GM12878 (cell line): ENCODE results near the gene SMAGP. TPM values are rescaled to one million over a fixed set of nuclear protein-coding genes. Genes with fewer than 3 reads are reported as not detected.
A peak's percentile ranks its signal among the peaks of the same experiment; 100 is the strongest.

ENCODE experiments used
- ATAC-seq: fragments of 200-7000 bp; cut with Tn5 transposase; 3 replicates; pipeline ENCODE4 v1.9.1; 2020; ENCODE audit warnings: mild to moderate bottlenecking, moderate library complexity
- BruUV-seq: library from RNA; stranded (reverse); fragments of 400-500 nt; replicated peaks from 2 replicates; lab custom pipeline; 2021; lab: Mats Ljungman, UMichigan
- CTCF ChIA-PET: fragments of 300-600 bp; sonication (Branson Sonifier 250); formaldehyde crosslinking; extraction: SDS; loops from one replicate; lab custom pipeline; 2021; ENCODE audit warnings: inconsistent platforms; lab: Yijun Ruan, JAX
- POLR2A ChIA-PET: fragments of 350-600 bp; formaldehyde crosslinking; extraction: SDS; loops from one replicate; lab custom pipeline; 2021; ENCODE audit warnings: inconsistent platforms; lab: Charles Lee
- RAD21 ChIA-PET: fragments of 300-600 bp; sonication (Branson Sonifier 250); formaldehyde crosslinking; loops from one replicate; lab custom pipeline; 2023; ENCODE audit warnings: antibody characterized with exemption; ENCODE audit not compliant: unreplicated experiment; lab: Charles Lee
- SMC1A ChIA-PET: fragments of 300-600 bp; sonication (Branson Sonifier 250); formaldehyde crosslinking; loops from one replicate; lab custom pipeline; 2023; ENCODE audit not compliant: unreplicated experiment, uncharacterized antibody; lab: Charles Lee
- DNase-seq: peaks from one replicate; pipeline ENCODE4 v3.0.0-alpha.2; 2011; ENCODE audit warnings: low read depth, low spot score
- FAIRE-seq: peaks from 3 replicates; lab custom pipeline; 2011; peaks lifted over from hg19 to GRCh38; lab: Jason Lieb, UNC
- H2AFZ ChIP-seq: 2 replicates; pipeline ENCODE4 v1.6.0; 2011; ENCODE audit warnings: low read depth, low read length, control low read depth; ENCODE audit not compliant: control insufficient read depth
- H3K27ac ChIP-seq: 2 replicates; pipeline ENCODE4 v1.5.1; 2011; ENCODE audit warnings: control low read depth; ENCODE audit not compliant: control insufficient read depth, insufficient read depth
- H3K27me3 ChIP-seq, 2 experiments: replicated peaks in 1 of 2; 2 replicates each; pipeline versions ENCODE4 v1.6.0 to v1.6.1; 2011; ENCODE audit warnings: low read length in 1 of 2; ENCODE audit not compliant: control insufficient read depth in 2 of 2, insufficient read depth in 2 of 2
- H3K36me3 ChIP-seq, 2 experiments: 2 replicates each; pipeline ENCODE4 v1.5.1; 2011; ENCODE audit warnings: low read length in 1 of 2; ENCODE audit not compliant: control insufficient read depth in 2 of 2, insufficient read depth in 2 of 2
- H3K4me1 ChIP-seq: 2 replicates; pipeline ENCODE4 v1.6.1; 2011; ENCODE audit warnings: mild to moderate bottlenecking, low read length, moderate library complexity, mixed read lengths; ENCODE audit not compliant: control insufficient read depth, insufficient read depth
- H3K4me2 ChIP-seq: 2 replicates; pipeline ENCODE4 v1.6.0; 2011; ENCODE audit warnings: control low read depth; ENCODE audit not compliant: control insufficient read depth, insufficient read depth
- H3K4me3 ChIP-seq: fragments of 200-600 bp; sonication (generic); 2 replicates; pipeline ENCODE4 v1.5.1; 2016
- H3K79me2 ChIP-seq: 2 replicates; pipeline ENCODE4 v1.6.0; 2011; ENCODE audit warnings: low read length; ENCODE audit not compliant: control insufficient read depth, insufficient read depth
- H3K9ac ChIP-seq: 2 replicates; pipeline ENCODE4 v1.8.0; 2011; ENCODE audit warnings: low read length, control low read depth, mixed read lengths; ENCODE audit not compliant: control insufficient read depth, insufficient read depth
- H3K9me3 ChIP-seq: replicated peaks from 3 replicates; pipeline ENCODE4 v1.5.1; 2011; ENCODE audit warnings: mild to moderate bottlenecking, low read length; ENCODE audit not compliant: control insufficient read depth, insufficient read depth
- H4K20me1 ChIP-seq: 2 replicates; pipeline ENCODE4 v1.6.0; 2011; ENCODE audit not compliant: control insufficient read depth, insufficient read depth
- CHD2 ChIP-seq: IDR thresholded peaks from 2 replicates; pipeline ENCODE4 v1.6.1; 2011; ENCODE audit warnings: low read depth, low read length, improper control_type of control experiment, borderline replicate concordance
- EP300 ChIP-seq, 2 experiments: fragments of 150-350 bp in 1 of 2; IDR thresholded peaks; 2 replicates each; pipeline ENCODE4 v1.6.1; 2011 to 2012; ENCODE audit warnings: low read depth in 2 of 2, low read length in 2 of 2, borderline replicate concordance in 1 of 2, improper control_type of control experiment in 1 of 2, inconsistent platforms in 1 of 2; ENCODE audit not compliant: control insufficient read depth in 1 of 2
- GATAD2B ChIP-seq: fragments of 450-650 bp; conservative IDR thresholded peaks from 2 replicates; pipeline ENCODE4 v1.6.1; 2017; ENCODE audit warnings: low read depth, mild to moderate bottlenecking, moderate library complexity
- HCFC1 ChIP-seq: fragments of 150-350 bp; IDR thresholded peaks from 2 replicates; pipeline ENCODE4 v1.6.1; 2014; ENCODE audit warnings: low read length
- IKZF1 ChIP-seq: fragments of 450-650 bp; conservative IDR thresholded peaks from 2 replicates; pipeline ENCODE4 v1.6.1; 2017; ENCODE audit warnings: antibody characterized with exemption, mild to moderate bottlenecking
- NFXL1 ChIP-seq: fragments of 450-650 bp; IDR thresholded peaks from 2 replicates; pipeline ENCODE4 v1.6.1; 2017; ENCODE audit warnings: antibody characterized with exemption, mild to moderate bottlenecking, borderline replicate concordance
- PAX5 ChIP-seq: IDR thresholded peaks from 2 replicates; pipeline ENCODE4 v1.6.1; 2011; ENCODE audit warnings: low read depth, low read length, borderline replicate concordance
- RAD21 ChIP-seq: IDR thresholded peaks from 2 replicates; pipeline ENCODE4 v1.6.1; 2011; ENCODE audit warnings: mild to moderate bottlenecking, low read depth, low read length, moderate library complexity; ENCODE audit not compliant: insufficient read depth
- RELA ChIP-seq: fragments of 450-650 bp; IDR thresholded peaks from 2 replicates; pipeline ENCODE4 v1.8.0; 2014; ENCODE audit warnings: borderline replicate concordance; ENCODE audit not compliant: partially characterized antibody
- SMC3 ChIP-seq: IDR thresholded peaks from 2 replicates; pipeline ENCODE4 v1.6.1; 2011; ENCODE audit warnings: low read length, improper control_type of control experiment, borderline replicate concordance
- WGBS: methylation state at CpG from one replicate; pipeline ENCODE4 v1.1.6; 2016; ENCODE audit warnings: low lambda C conversion rate; ENCODE audit not compliant: insufficient replicate concordance, insufficient coverage; ENCODE audit errors: missing lambda C conversion rate; 5-methylcytosine and 5-hydroxymethylcytosine counted together
- in situ Hi-C: fragments of 300-500 bp; cut with MboI; formaldehyde crosslinking; loops from 9 replicates; pipeline ENCODE4 v1.14.3; 2018; ENCODE audit warnings: mixed read lengths
- intact Hi-C: fragments of 100-400 bp; cut with micrococcal nuclease; formaldehyde crosslinking; loops from one replicate; pipeline ENCODE4 v1.14.2; 2022; ENCODE audit not compliant: unreplicated experiment
- polyA plus RNA-seq, 11 experiments: library from polyadenylated mRNA; depleted of rRNA in 4 of 11; unstranded in 6 of 11; stranded (reverse) in 5 of 11; fragments of >200 nt; fragmentation: Nextera tagmentation in 4 of 11; fragmentation: Illumina TruSeq in 1 of 11; extraction: Ambion mirVana in 4 of 11; extraction: Trizol in 1 of 11; gene quantifications; 1 replicate in 1 of 11; 2 replicates in 10 of 11; pipeline versions ENCODE4 v1.2.1 to v1.2.3, GENCODE V29; 2011 to 2016; ENCODE audit warnings: inconsistent platforms in 2 of 11, missing spikeins in 2 of 11, low read depth in 1 of 11
- total RNA-seq, 4 experiments: library from RNA; depleted of rRNA in 3 of 4; stranded (reverse); fragments of >200 nt in 3 of 4; fragmentation: Illumina TruSeq in 1 of 4; extraction: Trizol in 1 of 4; gene quantifications; 2 replicates each; pipeline versions ENCODE4 v1.2.1 to v1.2.3, GENCODE V29; 2013 to 2021
- TF ChIP-seq, protein P1 (sequence below): fragments of 450-650 bp; IDR thresholded peaks from 2 replicates; pipeline ENCODE4 v1.6.1; 2014; ENCODE audit warnings: mild to moderate bottlenecking
- TF ChIP-seq, protein P2 (sequence below), 3 experiments: IDR thresholded peaks in 2 of 3; conservative IDR thresholded peaks in 1 of 3; 2 replicates each; pipeline ENCODE4 v1.5.1; 2011; ENCODE audit warnings: low read depth in 3 of 3, low read length in 3 of 3, mild to moderate bottlenecking in 3 of 3, control low read depth in 2 of 3, moderate library complexity in 2 of 3, inconsistent platforms in 1 of 3, mixed read lengths in 1 of 3; ENCODE audit not compliant: control insufficient read depth in 2 of 3, insufficient read depth in 1 of 3; ENCODE audit errors: extremely low read depth in 1 of 3
- TF ChIP-seq, protein P3 (sequence below): fragments of 450-650 bp; IDR thresholded peaks from 2 replicates; pipeline ENCODE4 v1.6.1; 2017; ENCODE audit warnings: mild to moderate bottlenecking, moderate library complexity

SMAGP gene
- total and polyA plus RNA-seq, 10 of the 15 experiments (the other 5 are each of a cell fraction or from before 2014, with no cell fraction given) = 0.42 to 7.1 (median 3.9) TPM

- peaks cover 6% of the 10 kb centered on the region for H3K4me1 ChIP-seq
- no peak overlapping the region for H3K4me3 ChIP-seq
- no peaks in the 10 kb centered on the region for H3K79me2 ChIP-seq
- 15% methylated on average over 29 of the region's 59 CpGs for WGBS
- peak overlapping the region; percentile 100 for H3K4me2 ChIP-seq
- FAIRE-seq (no peak), ATAC-seq (peak; percentile 27), DNase-seq (no peak)
- in situ Hi-C loops = loop anchor here (5.0 kb wide), 1 partner anchor 73 kb away; no protein-coding TSS in a partner anchor
- intact Hi-C loops = loop anchor here (1.0 to 10.0 kb wide), 2 partner anchors 72 to 255 kb away; no protein-coding TSS in a partner anchor
- BruUV-seq = no TSS peak
- ChIA-PET SMC1A (interaction anchor here (0.9 to 6.9 kb wide), 5 partner anchors 49 to 71 kb away, joined by 4 to 67 read pairs (median 8); no protein-coding TSS in a partner anchor), CTCF (interaction anchor here (1.5 to 6.1 kb wide), 3 partner anchors 17 to 71 kb away, joined by 4 to 92 read pairs (median 9); partner anchors contain the start of gene DAZAP2), RAD21 (interaction anchor here (1.0 to 2.6 kb wide), 2 partner anchors 53 to 71 kb away, joined by 3 to 49 read pairs; no protein-coding TSS in a partner anchor), POLR2A (interaction anchor here (0.8 kb wide), 1 partner anchor 71 kb away, joined by 3 read pairs; no protein-coding TSS in a partner anchor)
- H3K9me3 ChIP-seq = no peaks in the 10 kb centered on the region
- H4K20me1 ChIP-seq = no peaks in the 10 kb centered on the region
- no peak overlapping the region for H3K9ac ChIP-seq
- peak overlapping the region; percentile 44 for H2AFZ ChIP-seq
- no peak overlapping the region for H3K27ac ChIP-seq
- peaks cover 1 to 6% of the 10 kb centered on the region in 2 experiments; a peak in 2 of 4 replicates for H3K27me3 ChIP-seq
- no peaks in the 10 kb centered on the region for H3K36me3 ChIP-seq
- TF ChIP-seq, protein P1, sequence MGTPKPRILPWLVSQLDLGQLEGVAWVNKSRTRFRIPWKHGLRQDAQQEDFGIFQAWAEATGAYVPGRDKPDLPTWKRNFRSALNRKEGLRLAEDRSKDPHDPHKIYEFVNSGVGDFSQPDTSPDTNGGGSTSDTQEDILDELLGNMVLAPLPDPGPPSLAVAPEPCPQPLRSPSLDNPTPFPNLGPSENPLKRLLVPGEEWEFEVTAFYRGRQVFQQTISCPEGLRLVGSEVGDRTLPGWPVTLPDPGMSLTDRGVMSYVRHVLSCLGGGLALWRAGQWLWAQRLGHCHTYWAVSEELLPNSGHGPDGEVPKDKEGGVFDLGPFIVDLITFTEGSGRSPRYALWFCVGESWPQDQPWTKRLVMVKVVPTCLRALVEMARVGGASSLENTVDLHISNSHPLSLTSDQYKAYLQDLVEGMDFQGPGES = no peak
- TF ChIP-seq, protein P2, sequence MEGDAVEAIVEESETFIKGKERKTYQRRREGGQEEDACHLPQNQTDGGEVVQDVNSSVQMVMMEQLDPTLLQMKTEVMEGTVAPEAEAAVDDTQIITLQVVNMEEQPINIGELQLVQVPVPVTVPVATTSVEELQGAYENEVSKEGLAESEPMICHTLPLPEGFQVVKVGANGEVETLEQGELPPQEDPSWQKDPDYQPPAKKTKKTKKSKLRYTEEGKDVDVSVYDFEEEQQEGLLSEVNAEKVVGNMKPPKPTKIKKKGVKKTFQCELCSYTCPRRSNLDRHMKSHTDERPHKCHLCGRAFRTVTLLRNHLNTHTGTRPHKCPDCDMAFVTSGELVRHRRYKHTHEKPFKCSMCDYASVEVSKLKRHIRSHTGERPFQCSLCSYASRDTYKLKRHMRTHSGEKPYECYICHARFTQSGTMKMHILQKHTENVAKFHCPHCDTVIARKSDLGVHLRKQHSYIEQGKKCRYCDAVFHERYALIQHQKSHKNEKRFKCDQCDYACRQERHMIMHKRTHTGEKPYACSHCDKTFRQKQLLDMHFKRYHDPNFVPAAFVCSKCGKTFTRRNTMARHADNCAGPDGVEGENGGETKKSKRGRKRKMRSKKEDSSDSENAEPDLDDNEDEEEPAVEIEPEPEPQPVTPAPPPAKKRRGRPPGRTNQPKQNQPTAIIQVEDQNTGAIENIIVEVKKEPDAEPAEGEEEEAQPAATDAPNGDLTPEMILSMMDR (IDR thresholded peaks at IDR 0.05 in 2 of 3, conservative IDR thresholded peaks at IDR 0.05 in 1 of 3; ENCODE audit: control insufficient read depth in 2 of 3, extremely low read depth in 1 of 3, insufficient read depth in 1 of 3, low read depth in 3 of 3, low read length in 3 of 3) = peak; percentile 30 to 52 (median 36); a peak in 5 of 6 replicates
- TF ChIP-seq IKZF1 = 0 out of 2 replicates have a peak, but pooled peaks have one; percentile 26
- TF ChIP-seq GATAD2B = 0 out of 2 replicates have a peak, but pooled peaks have one; percentile 13
- TF ChIP-seq EP300 (IDR thresholded peaks at IDR 0.05; ENCODE audit: borderline replicate concordance in 1 of 2, control insufficient read depth in 1 of 2, low read depth in 2 of 2, low read length in 2 of 2) = no peak
- TF ChIP-seq PAX5 = no peak
- no peak for TF ChIP-seq CHD2
- TF ChIP-seq NFXL1 = no peak
- peak; percentile 57; the same call in 1 of the 2 replicates for TF ChIP-seq SMC3
- TF ChIP-seq RELA = no peak
- peak; percentile 59; the same call in 1 of the 2 replicates for TF ChIP-seq RAD21
- TF ChIP-seq HCFC1 = no peak
- TF ChIP-seq, protein P3, sequence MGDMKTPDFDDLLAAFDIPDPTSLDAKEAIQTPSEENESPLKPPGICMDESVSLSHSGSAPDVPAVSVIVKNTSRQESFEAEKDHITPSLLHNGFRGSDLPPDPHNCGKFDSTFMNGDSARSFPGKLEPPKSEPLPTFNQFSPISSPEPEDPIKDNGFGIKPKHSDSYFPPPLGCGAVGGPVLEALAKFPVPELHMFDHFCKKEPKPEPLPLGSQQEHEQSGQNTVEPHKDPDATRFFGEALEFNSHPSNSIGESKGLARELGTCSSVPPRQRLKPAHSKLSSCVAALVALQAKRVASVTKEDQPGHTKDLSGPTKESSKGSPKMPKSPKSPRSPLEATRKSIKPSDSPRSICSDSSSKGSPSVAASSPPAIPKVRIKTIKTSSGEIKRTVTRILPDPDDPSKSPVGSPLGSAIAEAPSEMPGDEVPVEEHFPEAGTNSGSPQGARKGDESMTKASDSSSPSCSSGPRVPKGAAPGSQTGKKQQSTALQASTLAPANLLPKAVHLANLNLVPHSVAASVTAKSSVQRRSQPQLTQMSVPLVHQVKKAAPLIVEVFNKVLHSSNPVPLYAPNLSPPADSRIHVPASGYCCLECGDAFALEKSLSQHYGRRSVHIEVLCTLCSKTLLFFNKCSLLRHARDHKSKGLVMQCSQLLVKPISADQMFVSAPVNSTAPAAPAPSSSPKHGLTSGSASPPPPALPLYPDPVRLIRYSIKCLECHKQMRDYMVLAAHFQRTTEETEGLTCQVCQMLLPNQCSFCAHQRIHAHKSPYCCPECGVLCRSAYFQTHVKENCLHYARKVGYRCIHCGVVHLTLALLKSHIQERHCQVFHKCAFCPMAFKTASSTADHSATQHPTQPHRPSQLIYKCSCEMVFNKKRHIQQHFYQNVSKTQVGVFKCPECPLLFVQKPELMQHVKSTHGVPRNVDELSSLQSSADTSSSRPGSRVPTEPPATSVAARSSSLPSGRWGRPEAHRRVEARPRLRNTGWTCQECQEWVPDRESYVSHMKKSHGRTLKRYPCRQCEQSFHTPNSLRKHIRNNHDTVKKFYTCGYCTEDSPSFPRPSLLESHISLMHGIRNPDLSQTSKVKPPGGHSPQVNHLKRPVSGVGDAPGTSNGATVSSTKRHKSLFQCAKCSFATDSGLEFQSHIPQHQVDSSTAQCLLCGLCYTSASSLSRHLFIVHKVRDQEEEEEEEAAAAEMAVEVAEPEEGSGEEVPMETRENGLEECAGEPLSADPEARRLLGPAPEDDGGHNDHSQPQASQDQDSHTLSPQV = no peak
These were observed 795 bp downstream of the SMAGP start for GRCh38 chr12:51269174-51270066.
